Kidney epithelial cell (primary cell): Measurements from ENCODE around the gene SIK1. TPM values are rescaled to one million over a fixed set of nuclear protein-coding genes. Genes with fewer than 3 reads are reported as not detected.

Experiments
- DNase-seq: peaks from one replicate; pipeline ENCODE4 v3.0.0-alpha.2; 2010; ENCODE audit warnings: low read depth
- H3K27me3 ChIP-seq: 2 replicates; pipeline ENCODE4 v1.6.0; 2011; ENCODE audit warnings: low read length; ENCODE audit not compliant: control insufficient read depth, insufficient read depth
- H3K36me3 ChIP-seq: 2 replicates; pipeline ENCODE4 v1.5.1; 2011; ENCODE audit warnings: low read length; ENCODE audit not compliant: control insufficient read depth, insufficient read depth
- H3K4me3 ChIP-seq: 2 replicates; pipeline ENCODE4 v1.5.1; 2011; ENCODE audit warnings: low read depth, mild to moderate bottlenecking, control low read depth, low read length
- CTCF ChIP-seq: IDR thresholded peaks from 2 replicates; pipeline ENCODE4 v1.5.1; 2011; ENCODE audit warnings: mild to moderate bottlenecking, moderate library complexity, low read length, control low read depth, inconsistent platforms; ENCODE audit not compliant: insufficient read depth, poor library complexity, severe bottlenecking
- total RNA-seq: library from RNA; depleted of rRNA; stranded (reverse); fragments of >200 nt; gene quantifications from 2 replicates; pipeline ENCODE4 v1.2.3, GENCODE V29; 2015

The SIK1 gene
- total RNA-seq, 1 donor from 2014 or later = 33.1 TPM

GRCh38 chr21:43367296-43367695, 59.6 kb downstream of the SIK1 start:
- Histone ChIP-seq H3K4me3 (no peak overlapping the region), H3K27me3 (peaks cover 2% of the 10 kb centered on the region), H3K36me3 (no peaks in the 10 kb centered on the region)
- TF ChIP-seq CTCF = no peak
- no peak for DNase-seq

GRCh38 chr21:43366656-43367055, 60.3 kb downstream of the SIK1 start:
- TF ChIP-seq CTCF = no peak
- Histone ChIP-seq H3K4me3 (no peak overlapping the region), H3K36me3 (no peaks in the 10 kb centered on the region), H3K27me3 (peaks cover 2% of the 10 kb centered on the region)
- DNase-seq = no peak

- H3K36me3 ChIP-seq = no peaks in the 10 kb centered on the region
- no peak for TF ChIP-seq CTCF
- DNase-seq = no peak
- no peak overlapping the region for H3K4me3 ChIP-seq
- peaks cover 2% of the 10 kb centered on the region for H3K27me3 ChIP-seq
These were observed 61.1 kb downstream of the SIK1 start for GRCh38 chr21:43365611-43366426.

GRCh38 chr21:43364851-43365424, 62.0 kb downstream of the SIK1 start:
- H3K4me3 ChIP-seq = no peak overlapping the region
- no peak for DNase-seq
- H3K36me3 ChIP-seq = no peaks in the 10 kb centered on the region
- TF ChIP-seq CTCF = no peak
- H3K27me3 ChIP-seq = peaks cover 2% of the 10 kb centered on the region

Other genes with a start within 250 kb of the SIK1 start
- 3.4 and 3.5 TPM in 2 replicates for gene HSF2BP, start 232.4 kb upstream of the SIK1 start, total RNA-seq
- gene RRP1B, start 232.4 kb upstream of the SIK1 start, total RNA-seq = 44.7 and 47.4 TPM in 2 replicates